PC-3 (cell line): ENCODE measurements around the gene LRP10. TPM values are rescaled to one million over a fixed set of nuclear protein-coding genes. Genes with fewer than 3 reads are reported as not detected.

ENCODE experiments used
- ATAC-seq: fragments of 200-7000 bp; cut with Tn5 transposase; 2 replicates; pipeline ENCODE4 v1.9.1; 2020; ENCODE audit warnings: mild to moderate bottlenecking, moderate library complexity
- BruUV-seq: library from RNA; stranded (reverse); fragments of 400-500 nt; replicated peaks from 2 replicates; lab custom pipeline; 2021; lab: Mats Ljungman, UMichigan
- CTCF ChIA-PET: fragments of 300-600 bp; sonication (Branson Sonifier 250); formaldehyde crosslinking; loops from one replicate; lab custom pipeline; 2022; ENCODE audit warnings: antibody characterized with exemption; lab: Charles Lee
- POLR2A ChIA-PET: fragments of 300-600 bp; sonication (Branson Sonifier 250); formaldehyde crosslinking; loops from one replicate; lab custom pipeline; 2022; ENCODE audit warnings: antibody characterized with exemption; ENCODE audit not compliant: unreplicated experiment; lab: Charles Lee
- DNase-seq: peaks from one replicate; pipeline ENCODE4 v3.0.0-alpha.2; 2015
- H2AFZ ChIP-seq: fragments of 300-600 bp; sonication (generic); 2 replicates; pipeline ENCODE4 v1.6.0; 2016; ENCODE audit warnings: antibody characterized with exemption, low read length
- H3F3A ChIP-seq: fragments of 300-600 bp; sonication (generic); one replicate; pipeline ENCODE4 v1.6.0; 2017; ENCODE audit warnings: antibody characterized with exemption, low read length, control low read depth, mild to moderate bottlenecking; ENCODE audit not compliant: unreplicated experiment
- H3K27ac ChIP-seq: fragments of 300-600 bp; sonication (generic); 2 replicates; pipeline ENCODE4 v1.5.1; 2016; ENCODE audit warnings: mild to moderate bottlenecking, low read length
- H3K27me3 ChIP-seq: fragments of 300-600 bp; sonication (generic); 2 replicates; pipeline ENCODE4 v1.6.1; 2016; ENCODE audit warnings: low read length, mixed read lengths
- H3K36me3 ChIP-seq: fragments of 300-600 bp; sonication (generic); 2 replicates; pipeline ENCODE4 v1.6.1; 2016; ENCODE audit warnings: low read depth, mixed run types, low read length, mixed read lengths
- H3K4me1 ChIP-seq: fragments of 300-600 bp; sonication (generic); 2 replicates; pipeline ENCODE4 v1.5.1; 2016; ENCODE audit warnings: low read length; ENCODE audit not compliant: insufficient read depth
- H3K4me2 ChIP-seq: fragments of 300-600 bp; sonication (generic); 2 replicates; pipeline ENCODE4 v1.6.0; 2016; ENCODE audit warnings: low read length
- H3K4me3 ChIP-seq: fragments of 300-600 bp; sonication (generic); 2 replicates; pipeline ENCODE4 v1.5.1; 2016; ENCODE audit warnings: mild to moderate bottlenecking, low read length, mixed read lengths
- H3K79me2 ChIP-seq: fragments of 300-600 bp; sonication (generic); 2 replicates; pipeline ENCODE4 v1.6.1; 2017; ENCODE audit warnings: low read length, mixed read lengths
- H3K9ac ChIP-seq: fragments of 300-600 bp; sonication (generic); 2 replicates; pipeline ENCODE4 v1.6.0; 2016; ENCODE audit warnings: mild to moderate bottlenecking, low read length
- H3K9me2 ChIP-seq: fragments of 300-600 bp; sonication (generic); replicated peaks from 2 replicates; pipeline ENCODE4 v1.6.1; 2016; ENCODE audit warnings: mixed run types, low read length, mixed read lengths
- H3K9me3 ChIP-seq: fragments of 300-600 bp; sonication (generic); 2 replicates; pipeline ENCODE4 v1.6.1; 2016; ENCODE audit warnings: low read length, mixed read lengths
- H4K20me1 ChIP-seq: fragments of 300-600 bp; sonication (generic); 2 replicates; pipeline ENCODE4 v1.6.1; 2016; ENCODE audit warnings: low read length, mixed read lengths
- CTCF ChIP-seq: fragments of 300-600 bp; sonication (generic); conservative IDR thresholded peaks from 2 replicates; pipeline ENCODE4 v1.5.1; 2017; ENCODE audit warnings: antibody characterized with exemption, low read depth, mild to moderate bottlenecking, low read length
- EZH2 ChIP-seq: fragments of 300-600 bp; sonication (generic); IDR thresholded peaks from one replicate; pipeline ENCODE4 v1.6.1; 2017; ENCODE audit warnings: antibody characterized with exemption, mild to moderate bottlenecking, low read length; ENCODE audit not compliant: unreplicated experiment
- EZH2phosphoT487 ChIP-seq: fragments of 300-600 bp; sonication (generic); IDR thresholded peaks from 2 replicates; pipeline ENCODE4 v1.6.1; 2018; ENCODE audit warnings: mild to moderate bottlenecking, antibody characterized with exemption, low read length, borderline replicate concordance
- intact Hi-C: fragments of 100-400 bp; cut with micrococcal nuclease; formaldehyde crosslinking; loops from 2 replicates; pipeline ENCODE4 v1.9.0; 2023
- total RNA-seq: library from RNA; depleted of rRNA; stranded (reverse); fragments of >200 nt; gene quantifications from 2 replicates; pipeline ENCODE4 v1.2.3, GENCODE V29; 2014

The LRP10 gene
- total RNA-seq, 1 experiment from 2014 or later: 46.5 TPM

GRCh38 chr14:22878271-22879246 lies 7.0 kb downstream of the LRP10 start:
- Histone ChIP-seq H3K9me2 (no peaks in the 10 kb centered on the region), H2AFZ (no peak overlapping the region), H3K9ac (no peak overlapping the region), H3K27ac (no peak overlapping the region), H3K4me3 (no peak overlapping the region), H3K36me3 (peaks cover 27% of the 10 kb centered on the region; the same call in 1 of the 2 replicates), H3K79me2 (peaks cover 5% of the 10 kb centered on the region; the same call in 1 of the 2 replicates), H3K9me3 (no peaks in the 10 kb centered on the region), H3K27me3 (no peaks in the 10 kb centered on the region), H3F3A (no peaks in the 10 kb centered on the region), H3K4me2 (no peak overlapping the region), H3K4me1 (peaks cover 14% of the 10 kb centered on the region; the same call in 1 of the 2 replicates), H4K20me1 (no peaks in the 10 kb centered on the region)
- ChIA-PET POLR2A (no interaction called here), CTCF (no interaction called here)
- intact Hi-C loops: no loop called here
- no TSS peak for BruUV-seq
- DNase-seq: no peak
- TF ChIP-seq EZH2 (no peak), CTCF (no peak), EZH2phosphoT487 (no peak)
- ATAC-seq: no peak

- intact Hi-C loops: no loop called here
- no peaks in the 10 kb centered on the region for H3K79me2 ChIP-seq
- ChIA-PET POLR2A (no interaction called here), CTCF (interaction anchor here (0.5 to 0.6 kb wide), 2 partner anchors 8 to 29 kb away, joined by 4 to 6 read pairs; no protein-coding TSS in a partner anchor)
- H3K9me3 ChIP-seq: no peaks in the 10 kb centered on the region
- H3K4me3 ChIP-seq: no peak overlapping the region
- H3K4me1 ChIP-seq: peaks cover 17% of the 10 kb centered on the region; the same call in 1 of the 2 replicates
- H3F3A ChIP-seq: no peaks in the 10 kb centered on the region
- H3K27ac ChIP-seq: no peak overlapping the region
- H2AFZ ChIP-seq: no peak overlapping the region
- H4K20me1 ChIP-seq: no peaks in the 10 kb centered on the region
- H3K4me2 ChIP-seq: no peak overlapping the region
- DNase-seq (no peak), ATAC-seq (0 out of 2 replicates have a peak, but pooled peaks have one; percentile 1)
- H3K36me3 ChIP-seq: peaks cover 8% of the 10 kb centered on the region; the same call in 1 of the 2 replicates
- no peak overlapping the region for H3K9ac ChIP-seq
- BruUV-seq: no TSS peak
- no peaks in the 10 kb centered on the region for H3K9me2 ChIP-seq
- no peaks in the 10 kb centered on the region for H3K27me3 ChIP-seq
- TF ChIP-seq EZH2 (no peak), CTCF (no peak), EZH2phosphoT487 (no peak)
These were observed 10.5 kb downstream of the LRP10 start for GRCh38 chr14:22882064-22882463.
